Activated T-helper 1 cell treated with anti-CD3 and anti-CD28 coated beads, Interleukin-2, amount 50 U/mL, for 16 hours (primary cell): Measurements from ENCODE around the gene WIPF2.

ENCODE experiments used
- DNase-seq, 2 donors: peaks; one replicate each; pipeline ENCODE4 v3.0.0-alpha.2; 2020; ENCODE audit warnings: low read depth in 1 of 2, low spot score in 1 of 2

WIPF2 gene

GRCh38 chr17:40244255-40244654 is 25.2 kb downstream of the WIPF2 start:
- no peak for DNase-seq

- DNase-seq: no peak
Observed at GRCh38 chr17:40247926-40248495, 28.9 kb downstream of the WIPF2 start.

- no peak for DNase-seq
Observed at GRCh38 chr17:40248507-40248906, 29.4 kb downstream of the WIPF2 start.

GRCh38 chr17:40251576-40251975 is 32.5 kb downstream of the WIPF2 start:
- DNase-seq: no peak

GRCh38 chr17:40253565-40253964 is 34.5 kb downstream of the WIPF2 start:
- DNase-seq: no peak

- no peak for DNase-seq
Observed at GRCh38 chr17:40259505-40259904, 40.4 kb downstream of the WIPF2 start.

- DNase-seq: no peak
Observed at GRCh38 chr17:40260528-40260927, 41.4 kb downstream of the WIPF2 start.

- no peak for DNase-seq
Observed at GRCh38 chr17:40264458-40265185, 45.5 kb downstream of the WIPF2 start.

GRCh38 chr17:40265337-40265736 is 46.2 kb downstream of the WIPF2 start:
- no peak for DNase-seq

GRCh38 chr17:40266882-40267281 is 47.8 kb downstream of the WIPF2 start:
- no peak for DNase-seq

- no peak for DNase-seq
Observed at GRCh38 chr17:40268141-40268712, 49.1 kb downstream of the WIPF2 start.

GRCh38 chr17:40278414-40278813 is 59.3 kb downstream of the WIPF2 start:
- DNase-seq: no peak

GRCh38 chr17:40279402-40279801 is 60.3 kb downstream of the WIPF2 start:
- DNase-seq: no peak

- DNase-seq: no peak
Observed at GRCh38 chr17:40281663-40282062, 62.6 kb downstream of the WIPF2 start.

- no peak for DNase-seq
Observed at GRCh38 chr17:40283662-40284061, 64.6 kb downstream of the WIPF2 start.

GRCh38 chr17:40284085-40284713 is 65.1 kb downstream of the WIPF2 start:
- no peak for DNase-seq

GRCh38 chr17:40286473-40286872 is 67.4 kb downstream of the WIPF2 start:
- no peak for DNase-seq

- DNase-seq: no peak
Observed at GRCh38 chr17:40287159-40287493, 68.0 kb downstream of the WIPF2 start.

- peak; percentile 96 to 97 for DNase-seq
Observed at GRCh38 chr17:40287494-40288369, 68.6 kb downstream of the WIPF2 start, which contains the start of gene CDC6. Gene CDC6 (plus strand): TSS chr17:40287879. CDS start chr17:40289421, 1,542 bp downstream.

GRCh38 chr17:40290629-40291280 is 71.7 kb downstream of the WIPF2 start:
- DNase-seq: no peak

GRCh38 chr17:40291281-40291664 is 72.2 kb downstream of the WIPF2 start:
- no peak for DNase-seq
